ENCODE data around the gene CDKN1B.

DNA sequence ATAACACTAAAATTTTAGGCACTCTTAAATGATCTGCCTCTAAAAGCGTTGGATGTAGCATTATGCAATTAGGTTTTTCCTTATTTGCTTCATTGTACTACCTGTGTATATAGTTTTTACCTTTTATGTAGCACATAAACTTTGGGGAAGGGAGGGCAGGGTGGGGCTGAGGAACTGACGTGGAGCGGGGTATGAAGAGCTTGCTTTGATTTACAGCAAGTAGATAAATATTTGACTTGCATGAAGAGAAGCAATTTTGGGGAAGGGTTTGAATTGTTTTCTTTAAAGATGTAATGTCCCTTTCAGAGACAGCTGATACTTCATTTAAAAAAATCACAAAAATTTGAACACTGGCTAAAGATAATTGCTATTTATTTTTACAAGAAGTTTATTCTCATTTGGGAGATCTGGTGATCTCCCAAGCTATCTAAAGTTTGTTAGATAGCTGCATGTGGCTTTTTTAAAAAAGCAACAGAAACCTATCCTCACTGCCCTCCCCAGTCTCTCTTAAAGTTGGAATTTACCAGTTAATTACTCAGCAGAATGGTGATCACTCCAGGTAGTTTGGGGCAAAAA, 4.1 kb downstream of the CDKN1B start:
- TF ChIP-seq, protein P1, sequence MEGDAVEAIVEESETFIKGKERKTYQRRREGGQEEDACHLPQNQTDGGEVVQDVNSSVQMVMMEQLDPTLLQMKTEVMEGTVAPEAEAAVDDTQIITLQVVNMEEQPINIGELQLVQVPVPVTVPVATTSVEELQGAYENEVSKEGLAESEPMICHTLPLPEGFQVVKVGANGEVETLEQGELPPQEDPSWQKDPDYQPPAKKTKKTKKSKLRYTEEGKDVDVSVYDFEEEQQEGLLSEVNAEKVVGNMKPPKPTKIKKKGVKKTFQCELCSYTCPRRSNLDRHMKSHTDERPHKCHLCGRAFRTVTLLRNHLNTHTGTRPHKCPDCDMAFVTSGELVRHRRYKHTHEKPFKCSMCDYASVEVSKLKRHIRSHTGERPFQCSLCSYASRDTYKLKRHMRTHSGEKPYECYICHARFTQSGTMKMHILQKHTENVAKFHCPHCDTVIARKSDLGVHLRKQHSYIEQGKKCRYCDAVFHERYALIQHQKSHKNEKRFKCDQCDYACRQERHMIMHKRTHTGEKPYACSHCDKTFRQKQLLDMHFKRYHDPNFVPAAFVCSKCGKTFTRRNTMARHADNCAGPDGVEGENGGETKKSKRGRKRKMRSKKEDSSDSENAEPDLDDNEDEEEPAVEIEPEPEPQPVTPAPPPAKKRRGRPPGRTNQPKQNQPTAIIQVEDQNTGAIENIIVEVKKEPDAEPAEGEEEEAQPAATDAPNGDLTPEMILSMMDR (IDR thresholded peaks at IDR 0.05): no peak
- TF ChIP-seq POLR2A (IDR thresholded peaks at IDR 0.05): no peak
